Measurements from ENCODE around the gene FGF12.

GRCh38 chr3:192611411-192611810, 115.9 kb downstream of the FGF12 start:
- no peak for TF ChIP-seq CTCF (IDR thresholded peaks at IDR 0.05)
- no peak for TF ChIP-seq ZFX (IDR thresholded peaks at IDR 0.05; ENCODE audit: borderline replicate concordance)
